Loucy (cell line): ENCODE measurements around the gene ARL17B.
"Not testable (repeated sequence)": the region's sequence is repeated elsewhere in the genome, so short reads cannot be mapped to it uniquely, and the experiment has no call there.

ENCODE experiments used
- EZH2phosphoT487 ChIP-seq: fragments of 200-600 bp; IDR thresholded peaks from 2 replicates; pipeline ENCODE4 v1.6.1; 2018; ENCODE audit warnings: antibody characterized with exemption, mild to moderate bottlenecking, moderate library complexity, borderline replicate concordance
- TF ChIP-seq, protein P1 (sequence below): fragments of 200-600 bp; sonication (generic); conservative IDR thresholded peaks from 2 replicates; pipeline ENCODE4 v1.5.1; 2014; ENCODE audit warnings: mild to moderate bottlenecking, antibody characterized with exemption, low read length

DNA sequence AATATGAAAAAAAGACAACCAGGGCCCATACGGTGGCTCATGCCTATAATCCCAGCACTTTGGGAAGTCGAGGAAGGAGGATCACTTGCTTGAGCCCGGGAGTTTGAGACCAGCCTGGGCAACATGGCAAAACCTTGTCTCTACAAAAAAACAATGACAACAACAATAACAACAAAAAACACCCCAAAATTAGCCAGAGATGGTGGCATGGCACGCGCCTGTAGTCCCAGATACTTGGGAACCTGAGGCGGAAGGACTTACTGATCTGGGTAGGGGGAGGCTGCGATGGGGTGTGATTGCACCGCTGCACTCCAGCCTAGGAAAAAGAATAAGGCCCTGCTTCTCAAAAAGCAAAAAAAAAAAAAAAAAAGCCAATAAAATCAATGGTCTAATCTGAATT lies 69.9 kb downstream of the ARL17B start:
- TF ChIP-seq, protein P1, sequence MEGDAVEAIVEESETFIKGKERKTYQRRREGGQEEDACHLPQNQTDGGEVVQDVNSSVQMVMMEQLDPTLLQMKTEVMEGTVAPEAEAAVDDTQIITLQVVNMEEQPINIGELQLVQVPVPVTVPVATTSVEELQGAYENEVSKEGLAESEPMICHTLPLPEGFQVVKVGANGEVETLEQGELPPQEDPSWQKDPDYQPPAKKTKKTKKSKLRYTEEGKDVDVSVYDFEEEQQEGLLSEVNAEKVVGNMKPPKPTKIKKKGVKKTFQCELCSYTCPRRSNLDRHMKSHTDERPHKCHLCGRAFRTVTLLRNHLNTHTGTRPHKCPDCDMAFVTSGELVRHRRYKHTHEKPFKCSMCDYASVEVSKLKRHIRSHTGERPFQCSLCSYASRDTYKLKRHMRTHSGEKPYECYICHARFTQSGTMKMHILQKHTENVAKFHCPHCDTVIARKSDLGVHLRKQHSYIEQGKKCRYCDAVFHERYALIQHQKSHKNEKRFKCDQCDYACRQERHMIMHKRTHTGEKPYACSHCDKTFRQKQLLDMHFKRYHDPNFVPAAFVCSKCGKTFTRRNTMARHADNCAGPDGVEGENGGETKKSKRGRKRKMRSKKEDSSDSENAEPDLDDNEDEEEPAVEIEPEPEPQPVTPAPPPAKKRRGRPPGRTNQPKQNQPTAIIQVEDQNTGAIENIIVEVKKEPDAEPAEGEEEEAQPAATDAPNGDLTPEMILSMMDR: not testable (repeated sequence)
- TF ChIP-seq EZH2phosphoT487: not testable (repeated sequence)
